Stimulated activated CD8-positive, alpha-beta memory T cell treated with anti-CD3 and anti-CD28 coated beads, Interleukin-15, amount 100 ng/mL, for 4 hours (primary cell): ENCODE measurements around the gene STXBP5.

Source experiments
- DNase-seq, 2 donors: peaks; one replicate each; pipeline ENCODE4 v3.0.0-alpha.2; 2020; ENCODE audit warnings: low read depth in 2 of 2

The STXBP5 gene

GRCh38 chr6:147204060-147204785, at the start of gene STXBP5:
Gene STXBP5, plus strand, starts transcription at chr6:147204417. Its CDS starts 116 bp downstream, at chr6:147204533.
- peak in 1 of 2 donors; percentile 17 for DNase-seq

GRCh38 chr6:147154454-147154853, 49.8 kb upstream of the STXBP5 start:
- DNase-seq, result no peak

GRCh38 chr6:147156218-147156617, 48.0 kb upstream of the STXBP5 start:
- DNase-seq, result no peak

- DNase-seq, result no peak
Observed at GRCh38 chr6:147156799-147157382, 47.3 kb upstream of the STXBP5 start.

- DNase-seq, result no peak
Observed at GRCh38 chr6:147157930-147158329, 46.3 kb upstream of the STXBP5 start.

GRCh38 chr6:147158881-147159280, 45.3 kb upstream of the STXBP5 start:
- DNase-seq, result no peak

GRCh38 chr6:147159536-147160374, 44.5 kb upstream of the STXBP5 start:
- no peak for DNase-seq

GRCh38 chr6:147160593-147160992, 43.6 kb upstream of the STXBP5 start:
- DNase-seq, result no peak

GRCh38 chr6:147161253-147161973, 42.8 kb upstream of the STXBP5 start:
- no peak for DNase-seq

- DNase-seq, result no peak
Observed at GRCh38 chr6:147161974-147162495, 42.2 kb upstream of the STXBP5 start.

GRCh38 chr6:147164761-147165160, 39.5 kb upstream of the STXBP5 start:
- DNase-seq, result no peak

GRCh38 chr6:147166360-147166944, 37.8 kb upstream of the STXBP5 start:
- no peak for DNase-seq

- DNase-seq, result no peak
Observed at GRCh38 chr6:147166992-147167391, 37.2 kb upstream of the STXBP5 start.

- no peak for DNase-seq
Observed at GRCh38 chr6:147167576-147168461, 36.4 kb upstream of the STXBP5 start.

- no peak for DNase-seq
Observed at GRCh38 chr6:147169529-147169928, 34.7 kb upstream of the STXBP5 start.

- DNase-seq, result no peak
Observed at GRCh38 chr6:147170269-147170668, 33.9 kb upstream of the STXBP5 start.

- no peak for DNase-seq
Observed at GRCh38 chr6:147173140-147173539, 31.1 kb upstream of the STXBP5 start.

GRCh38 chr6:147173675-147174308, 30.4 kb upstream of the STXBP5 start:
- DNase-seq, result no peak

GRCh38 chr6:147176795-147177194, 27.4 kb upstream of the STXBP5 start:
- no peak for DNase-seq

GRCh38 chr6:147177286-147177685, 26.9 kb upstream of the STXBP5 start:
- DNase-seq, result no peak
